HG03103 (cell line): ENCODE measurements around the gene TPSAB1.

Source experiments
- ATAC-seq: cut with Tn5 transposase; IDR thresholded peaks from one replicate; pipeline ENCODE4 v1.9.1; 2021; ENCODE audit warnings: low read depth; ENCODE audit not compliant: unreplicated experiment

Gene TPSAB1

DNA sequence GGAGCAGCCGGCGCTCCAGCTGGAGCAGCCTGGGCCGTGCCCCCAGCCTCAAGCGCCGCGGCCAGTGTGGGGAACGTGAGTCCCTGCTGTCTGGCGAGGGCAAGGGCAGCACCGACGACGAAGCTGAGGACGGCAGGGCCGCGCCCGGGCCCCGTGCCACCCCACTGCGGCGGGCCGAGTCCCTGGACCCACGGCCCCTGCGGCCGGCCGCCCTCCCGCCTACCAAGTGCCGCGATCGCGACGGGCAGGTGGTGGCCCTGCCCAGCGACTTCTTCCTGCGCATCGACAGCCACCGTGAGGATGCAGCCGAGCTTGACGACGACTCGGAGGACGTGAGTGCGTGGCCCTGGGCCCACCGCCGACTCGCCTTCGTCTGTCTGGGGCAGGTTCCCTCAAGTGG lies 31.4 kb upstream of the TPSAB1 start:
- ATAC-seq: no peak

DNA sequence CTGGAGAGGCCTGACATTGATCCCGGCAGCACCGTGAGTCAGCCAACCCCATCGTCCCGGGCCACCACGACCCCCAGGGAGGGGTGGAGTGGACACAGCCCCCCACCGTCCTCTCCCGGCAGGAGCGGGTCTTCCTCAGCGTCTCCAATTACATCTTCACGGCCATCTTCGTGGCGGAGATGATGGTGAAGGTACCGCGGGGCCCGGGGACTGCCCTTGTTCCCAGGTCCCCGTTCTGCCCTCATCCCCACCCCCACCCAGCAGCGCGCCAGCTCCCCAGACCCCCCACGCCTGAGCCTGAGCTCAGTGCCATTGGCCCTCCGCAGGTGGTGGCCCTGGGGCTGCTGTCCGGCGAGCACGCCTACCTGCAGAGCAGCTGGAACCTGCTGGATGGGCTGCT lies 30.0 kb upstream of the TPSAB1 start:
- ATAC-seq: no peak

DNA sequence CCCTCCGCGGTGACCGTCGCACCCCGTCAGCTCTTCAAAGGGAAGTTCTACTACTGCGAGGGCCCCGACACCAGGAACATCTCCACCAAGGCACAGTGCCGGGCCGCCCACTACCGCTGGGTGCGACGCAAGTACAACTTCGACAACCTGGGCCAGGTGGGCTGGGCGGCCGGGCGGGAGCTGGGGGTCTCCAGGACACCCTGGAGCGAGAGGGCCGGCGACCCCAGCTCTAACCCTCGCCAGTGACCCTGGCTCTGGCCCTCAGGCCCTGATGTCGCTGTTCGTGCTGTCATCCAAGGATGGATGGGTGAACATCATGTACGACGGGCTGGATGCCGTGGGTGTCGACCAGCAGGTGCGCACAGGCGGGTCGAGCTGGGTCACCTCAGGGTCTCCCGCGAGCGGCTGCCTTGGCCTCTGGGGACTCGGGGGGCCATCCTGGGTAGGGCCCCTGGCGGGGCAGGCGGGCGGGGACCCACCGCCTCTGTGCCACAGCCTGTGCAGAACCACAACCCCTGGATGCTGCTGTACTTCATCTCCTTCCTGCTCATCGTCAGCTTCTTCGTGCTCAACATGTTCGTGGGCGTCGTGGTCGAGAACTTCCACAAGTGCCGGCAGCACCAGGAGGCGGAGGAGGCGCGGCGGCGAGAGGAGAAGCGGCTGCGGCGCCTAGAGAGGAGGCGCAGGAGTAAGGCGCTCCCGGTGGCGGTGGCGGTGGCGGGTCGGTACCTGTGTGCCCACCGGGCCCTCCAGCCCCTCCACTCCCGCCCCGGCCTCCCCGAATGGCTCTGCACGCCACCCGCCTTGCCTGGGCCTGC lies 28.8 kb upstream of the TPSAB1 start:
- no peak for ATAC-seq

DNA sequence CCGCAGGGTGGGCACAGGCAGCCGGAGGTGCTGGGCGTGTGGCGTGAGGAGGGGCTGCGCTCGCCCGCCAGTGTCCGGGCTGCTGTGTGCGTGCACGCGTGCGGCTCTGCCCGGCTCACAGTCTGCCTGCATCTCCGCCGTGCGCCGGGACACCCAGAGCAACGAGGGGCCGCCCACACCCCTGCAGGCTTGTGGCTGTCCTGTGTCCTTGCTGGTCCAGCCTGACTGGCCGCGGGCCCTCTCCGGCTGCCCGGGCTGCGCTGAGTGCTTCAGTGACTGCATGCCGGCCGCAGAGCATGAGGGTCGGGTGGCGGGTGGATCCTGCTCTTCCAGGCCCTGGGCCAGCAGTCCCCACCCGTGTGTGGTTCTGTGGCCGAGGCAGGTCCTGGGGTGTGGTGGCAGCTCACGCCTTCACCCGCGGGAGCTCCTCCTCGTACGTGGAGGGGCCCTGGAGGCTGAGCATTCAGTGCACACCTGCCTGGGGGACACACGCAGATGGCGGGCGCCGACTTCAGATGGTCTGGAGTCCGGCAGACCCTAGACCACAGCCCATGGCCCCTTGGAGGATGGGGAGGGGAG lies 27.8 kb upstream of the TPSAB1 start:
- ATAC-seq: no peak

DNA sequence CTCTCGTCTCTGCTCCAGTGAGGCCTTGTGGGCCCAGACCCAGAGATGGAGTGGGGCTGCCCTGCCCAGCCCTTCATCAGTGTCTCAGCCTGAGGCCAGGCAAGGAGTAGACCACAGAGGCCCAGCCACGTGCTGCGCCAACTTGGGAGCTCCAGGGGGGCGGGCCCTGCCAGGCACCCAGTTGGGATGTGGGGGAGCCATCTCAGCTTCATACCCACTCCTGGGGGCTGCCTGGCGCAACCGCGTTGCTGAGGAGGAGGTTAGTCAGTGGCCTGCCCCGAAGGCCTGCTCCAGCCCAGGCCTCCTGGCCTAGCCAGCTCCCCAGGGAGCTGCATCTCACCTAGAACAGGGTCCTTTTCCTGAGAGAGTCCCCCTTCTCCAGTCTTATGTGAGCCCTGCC lies 27.3 kb upstream of the TPSAB1 start:
- no peak for ATAC-seq

DNA sequence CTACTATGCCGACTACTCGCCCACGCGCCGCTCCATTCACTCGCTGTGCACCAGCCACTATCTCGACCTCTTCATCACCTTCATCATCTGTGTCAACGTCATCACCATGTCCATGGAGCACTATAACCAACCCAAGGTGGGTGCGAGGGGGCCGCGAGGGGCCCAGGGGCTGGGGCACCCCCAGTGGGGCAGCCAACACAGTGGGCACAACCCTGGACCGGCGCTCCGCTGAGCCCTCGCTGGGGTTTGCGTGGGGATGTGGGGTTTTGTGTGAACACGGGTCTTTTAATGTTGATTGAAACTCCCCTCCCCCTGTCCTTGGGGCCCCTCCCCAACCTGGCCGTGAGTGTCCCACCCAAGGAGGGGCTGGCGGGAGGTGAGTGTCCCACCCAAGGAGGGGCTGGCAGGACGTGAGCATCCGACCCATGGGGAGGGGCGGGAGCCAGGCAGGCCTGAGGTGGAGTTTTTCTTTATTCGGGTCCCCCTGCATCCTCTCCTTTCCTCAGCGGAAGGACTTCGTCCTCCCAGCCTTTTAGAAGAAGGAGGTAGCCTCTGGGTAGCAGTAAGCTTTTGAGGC lies 26.6 kb upstream of the TPSAB1 start:
- no peak for ATAC-seq

DNA sequence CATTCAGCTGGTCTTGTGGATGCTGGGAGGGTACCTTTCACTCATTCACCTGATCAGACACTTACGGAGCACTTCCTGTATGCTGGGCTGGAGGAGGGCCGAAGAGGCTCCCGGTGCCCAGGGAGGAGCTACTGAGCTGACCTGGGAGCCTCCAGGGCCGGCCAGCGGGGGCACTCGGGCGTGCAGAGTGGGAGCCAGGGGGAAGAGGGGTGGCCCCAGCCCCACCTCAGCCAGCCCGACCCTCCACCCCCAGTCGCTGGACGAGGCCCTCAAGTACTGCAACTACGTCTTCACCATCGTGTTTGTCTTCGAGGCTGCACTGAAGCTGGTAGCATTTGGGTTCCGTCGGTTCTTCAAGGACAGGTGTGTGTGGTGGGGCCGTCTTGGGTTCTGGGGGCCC lies 25.8 kb upstream of the TPSAB1 start:
- no peak for ATAC-seq

DNA sequence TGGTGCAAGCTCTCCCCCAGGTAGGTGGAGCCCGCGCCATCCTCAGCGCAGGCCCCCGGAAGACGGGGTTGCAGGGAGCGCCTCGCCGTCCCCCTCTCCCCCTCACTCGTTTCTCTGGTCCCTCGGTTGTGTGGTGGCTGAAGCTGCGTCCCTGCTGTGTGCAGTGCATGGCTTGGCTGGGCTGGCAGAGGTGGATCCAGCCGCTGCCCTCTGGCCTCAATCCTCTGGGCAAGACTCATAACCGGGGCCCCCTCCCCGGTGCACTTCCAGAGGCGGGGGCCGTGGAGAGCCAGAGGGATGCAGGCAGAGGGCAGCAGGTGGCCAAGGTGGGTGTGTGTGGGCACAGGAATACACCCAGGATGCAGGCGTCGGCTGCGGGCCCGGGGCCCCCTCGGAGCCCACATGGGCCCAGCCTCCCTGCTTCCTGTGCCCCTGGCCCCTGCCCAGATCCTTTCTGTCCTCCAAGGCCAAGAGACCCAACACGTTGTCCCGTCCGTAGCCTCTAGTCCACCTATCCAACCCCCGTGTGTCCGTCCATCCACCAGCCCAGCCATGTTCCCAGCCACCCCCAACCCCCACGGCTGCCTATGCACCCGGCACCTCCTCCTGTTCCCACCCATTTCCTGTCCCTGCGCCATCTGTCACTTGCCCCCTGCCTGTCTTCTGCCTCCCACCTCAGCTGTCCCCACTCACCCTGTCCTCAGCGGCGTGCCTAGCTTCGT lies 24.8 kb upstream of the TPSAB1 start:
- no peak for ATAC-seq

DNA sequence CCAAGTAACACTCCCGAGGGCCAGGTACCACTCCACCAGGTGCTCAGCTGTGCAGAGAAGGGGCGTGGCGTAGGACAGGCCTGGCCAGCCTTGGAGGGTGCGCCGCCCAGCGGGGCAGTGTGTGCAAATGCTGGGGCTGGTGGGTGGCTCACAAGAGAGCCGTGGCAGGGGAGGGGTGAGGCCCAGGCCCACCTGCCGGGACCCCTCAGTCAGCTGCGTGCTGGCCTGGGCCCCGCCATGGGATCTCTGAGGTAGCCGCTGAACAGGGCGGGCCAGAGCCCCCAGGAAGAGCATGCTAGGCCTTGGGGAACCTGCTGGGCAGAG lies 24.2 kb upstream of the TPSAB1 start:
- no peak for ATAC-seq

DNA sequence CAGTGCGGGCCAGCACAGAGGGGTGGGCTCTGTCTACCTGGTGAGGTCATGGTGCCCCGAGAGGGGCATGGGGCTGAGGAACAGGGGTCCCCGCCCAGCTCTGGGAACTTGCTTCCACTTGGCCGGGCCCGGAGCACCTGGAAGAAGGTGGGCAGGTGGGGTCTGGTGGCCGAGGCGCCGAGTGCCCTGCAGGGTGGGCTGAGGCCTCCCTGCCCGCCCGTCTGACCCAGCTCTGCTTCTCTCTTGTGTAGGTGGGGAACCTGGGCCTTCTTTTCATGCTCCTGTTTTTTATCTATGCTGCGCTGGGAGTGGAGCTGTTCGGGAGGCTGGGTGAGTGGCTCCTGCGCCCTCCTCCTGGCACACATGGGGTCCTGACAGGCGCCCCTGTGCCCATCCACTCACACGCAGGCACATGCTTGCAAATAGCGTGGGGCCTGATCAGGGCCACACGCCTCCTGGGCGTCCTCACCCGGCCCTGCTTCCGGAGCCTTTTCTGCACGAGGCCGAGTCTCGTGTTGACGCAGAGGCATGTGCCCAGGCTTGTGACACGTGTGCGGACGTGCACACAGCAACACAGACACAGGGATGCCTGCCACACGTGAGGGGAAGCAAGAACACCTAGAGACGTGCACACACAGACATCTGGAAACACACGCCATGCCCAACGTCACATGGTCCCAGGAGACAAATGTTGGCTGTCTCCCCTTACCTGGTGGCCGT lies 23.7 kb upstream of the TPSAB1 start:
- ATAC-seq: no peak

DNA sequence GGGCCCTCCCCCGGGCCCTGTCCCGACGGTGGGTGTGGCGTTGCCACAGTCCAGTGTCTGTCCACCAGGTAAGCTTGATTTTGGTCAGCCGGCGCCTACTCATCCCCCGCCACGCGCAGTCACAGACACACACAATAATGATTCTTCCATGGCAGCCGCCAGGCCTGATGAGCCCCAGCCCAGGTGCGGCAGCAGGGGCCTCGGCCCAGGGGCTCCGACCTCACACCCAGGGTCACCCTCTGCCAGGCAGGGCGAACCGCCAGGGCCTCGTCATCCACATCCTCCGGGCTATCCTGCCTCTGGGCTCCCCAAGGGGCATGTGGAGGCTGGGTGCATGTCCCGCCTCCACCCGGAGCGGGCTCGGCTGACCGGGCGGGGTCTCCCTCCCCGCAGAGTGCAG lies 23.0 kb upstream of the TPSAB1 start:
- ATAC-seq: no peak

DNA sequence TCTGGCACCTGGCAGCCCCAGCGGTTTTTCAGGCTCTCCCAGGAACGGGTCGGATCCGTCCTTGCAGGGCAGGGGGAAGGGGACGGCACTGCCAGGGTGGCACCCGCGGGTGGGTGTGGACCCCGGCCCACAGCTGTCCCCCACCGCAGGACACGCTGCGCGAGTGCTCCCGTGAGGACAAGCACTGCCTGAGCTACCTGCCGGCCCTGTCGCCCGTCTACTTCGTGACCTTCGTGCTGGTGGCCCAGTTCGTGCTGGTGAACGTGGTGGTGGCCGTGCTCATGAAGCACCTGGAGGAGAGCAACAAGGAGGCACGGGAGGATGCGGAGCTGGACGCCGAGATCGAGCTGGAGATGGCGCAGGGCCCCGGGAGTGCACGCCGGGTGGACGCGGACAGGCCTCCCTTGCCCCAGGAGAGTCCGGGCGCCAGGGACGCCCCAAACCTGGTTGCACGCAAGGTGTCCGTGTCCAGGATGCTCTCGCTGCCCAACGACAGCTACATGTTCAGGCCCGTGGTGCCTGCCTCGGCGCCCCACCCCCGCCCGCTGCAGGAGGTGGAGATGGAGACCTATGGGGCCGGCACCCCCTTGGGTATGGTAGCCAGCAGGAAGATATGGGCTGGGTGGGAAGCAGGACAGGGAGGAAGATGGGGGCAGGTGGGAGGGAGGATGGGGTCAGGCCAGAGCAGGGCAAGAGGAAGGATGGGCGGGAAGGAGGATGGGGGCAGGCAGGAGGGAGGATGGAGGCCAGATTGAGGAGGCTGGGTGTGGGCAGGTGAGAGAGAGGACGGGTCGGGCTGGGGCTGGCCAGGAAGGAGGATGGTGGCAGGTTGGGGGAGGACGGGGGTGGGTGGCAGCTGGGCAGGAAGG lies 22.2 kb upstream of the TPSAB1 start:
- no peak for ATAC-seq

DNA sequence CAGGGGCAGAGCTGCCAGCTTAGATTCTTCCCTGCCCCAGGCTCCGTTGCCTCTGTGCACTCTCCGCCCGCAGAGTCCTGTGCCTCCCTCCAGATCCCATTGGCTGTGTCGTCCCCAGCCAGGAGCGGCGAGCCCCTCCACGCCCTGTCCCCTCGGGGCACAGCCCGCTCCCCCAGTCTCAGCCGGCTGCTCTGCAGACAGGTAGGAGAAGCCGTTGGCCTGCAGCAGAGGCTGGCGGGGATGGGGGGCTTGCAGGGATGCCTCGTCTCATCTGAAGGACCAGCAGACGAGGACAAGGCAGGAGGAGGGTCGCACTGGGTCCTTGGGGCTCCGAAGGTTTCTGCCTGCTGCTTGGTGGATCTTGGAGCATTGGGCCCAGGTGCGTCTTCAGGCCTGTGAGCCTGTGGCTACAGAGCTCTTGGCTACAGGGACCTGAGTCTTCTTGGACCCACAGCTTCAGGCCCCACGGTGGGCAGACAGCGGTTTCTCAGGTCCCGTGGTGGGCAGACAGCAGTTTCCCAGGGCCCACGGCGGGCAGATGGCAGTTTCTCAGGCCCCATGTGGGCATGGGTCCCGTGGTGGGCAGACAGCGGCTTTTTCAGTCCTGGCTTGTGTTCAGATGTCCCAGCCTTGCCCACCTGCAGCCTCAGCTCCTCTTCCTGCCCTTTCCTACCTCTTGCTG lies 21.4 kb upstream of the TPSAB1 start:
- ATAC-seq: no peak

DNA sequence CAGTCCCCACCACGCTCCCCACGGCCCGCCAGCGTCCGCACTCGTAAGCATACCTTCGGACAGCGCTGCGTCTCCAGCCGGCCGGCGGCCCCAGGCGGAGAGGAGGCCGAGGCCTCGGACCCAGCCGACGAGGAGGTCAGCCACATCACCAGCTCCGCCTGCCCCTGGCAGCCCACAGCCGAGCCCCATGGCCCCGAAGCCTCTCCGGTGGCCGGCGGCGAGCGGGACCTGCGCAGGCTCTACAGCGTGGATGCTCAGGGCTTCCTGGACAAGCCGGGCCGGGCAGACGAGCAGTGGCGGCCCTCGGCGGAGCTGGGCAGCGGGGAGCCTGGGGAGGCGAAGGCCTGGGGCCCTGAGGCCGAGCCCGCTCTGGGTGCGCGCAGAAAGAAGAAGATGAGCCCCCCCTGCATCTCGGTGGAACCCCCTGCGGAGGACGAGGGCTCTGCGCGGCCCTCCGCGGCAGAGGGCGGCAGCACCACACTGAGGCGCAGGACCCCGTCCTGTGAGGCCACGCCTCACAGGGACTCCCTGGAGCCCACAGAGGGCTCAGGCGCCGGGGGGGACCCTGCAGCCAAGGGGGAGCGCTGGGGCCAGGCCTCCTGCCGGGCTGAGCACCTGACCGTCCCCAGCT lies 20.3 kb upstream of the TPSAB1 start:
- ATAC-seq: no peak

DNA sequence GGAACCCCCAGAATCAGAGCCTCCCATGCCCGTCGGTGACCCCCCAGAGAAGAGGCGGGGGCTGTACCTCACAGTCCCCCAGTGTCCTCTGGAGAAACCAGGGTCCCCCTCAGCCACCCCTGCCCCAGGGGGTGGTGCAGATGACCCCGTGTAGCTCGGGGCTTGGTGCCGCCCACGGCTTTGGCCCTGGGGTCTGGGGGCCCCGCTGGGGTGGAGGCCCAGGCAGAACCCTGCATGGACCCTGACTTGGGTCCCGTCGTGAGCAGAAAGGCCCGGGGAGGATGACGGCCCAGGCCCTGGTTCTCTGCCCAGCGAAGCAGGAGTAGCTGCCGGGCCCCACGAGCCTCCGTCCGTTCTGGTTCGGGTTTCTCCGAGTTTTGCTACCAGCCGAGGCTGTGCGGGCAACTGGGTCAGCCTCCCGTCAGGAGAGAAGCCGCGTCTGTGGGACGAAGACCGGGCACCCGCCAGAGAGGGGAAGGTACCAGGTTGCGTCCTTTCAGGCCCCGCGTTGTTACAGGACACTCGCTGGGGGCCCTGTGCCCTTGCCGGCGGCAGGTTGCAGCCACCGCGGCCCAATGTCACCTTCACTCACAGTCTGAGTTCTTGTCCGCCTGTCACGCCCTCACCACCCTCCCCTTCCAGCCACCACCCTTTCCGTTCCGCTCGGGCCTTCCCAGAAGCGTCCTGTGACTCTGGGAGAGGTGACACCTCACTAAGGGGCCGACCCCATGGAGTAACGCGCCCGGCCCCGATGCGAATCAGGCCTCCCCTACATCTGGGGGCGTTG lies 19.5 kb upstream of the TPSAB1 start:
- no peak for ATAC-seq

DNA sequence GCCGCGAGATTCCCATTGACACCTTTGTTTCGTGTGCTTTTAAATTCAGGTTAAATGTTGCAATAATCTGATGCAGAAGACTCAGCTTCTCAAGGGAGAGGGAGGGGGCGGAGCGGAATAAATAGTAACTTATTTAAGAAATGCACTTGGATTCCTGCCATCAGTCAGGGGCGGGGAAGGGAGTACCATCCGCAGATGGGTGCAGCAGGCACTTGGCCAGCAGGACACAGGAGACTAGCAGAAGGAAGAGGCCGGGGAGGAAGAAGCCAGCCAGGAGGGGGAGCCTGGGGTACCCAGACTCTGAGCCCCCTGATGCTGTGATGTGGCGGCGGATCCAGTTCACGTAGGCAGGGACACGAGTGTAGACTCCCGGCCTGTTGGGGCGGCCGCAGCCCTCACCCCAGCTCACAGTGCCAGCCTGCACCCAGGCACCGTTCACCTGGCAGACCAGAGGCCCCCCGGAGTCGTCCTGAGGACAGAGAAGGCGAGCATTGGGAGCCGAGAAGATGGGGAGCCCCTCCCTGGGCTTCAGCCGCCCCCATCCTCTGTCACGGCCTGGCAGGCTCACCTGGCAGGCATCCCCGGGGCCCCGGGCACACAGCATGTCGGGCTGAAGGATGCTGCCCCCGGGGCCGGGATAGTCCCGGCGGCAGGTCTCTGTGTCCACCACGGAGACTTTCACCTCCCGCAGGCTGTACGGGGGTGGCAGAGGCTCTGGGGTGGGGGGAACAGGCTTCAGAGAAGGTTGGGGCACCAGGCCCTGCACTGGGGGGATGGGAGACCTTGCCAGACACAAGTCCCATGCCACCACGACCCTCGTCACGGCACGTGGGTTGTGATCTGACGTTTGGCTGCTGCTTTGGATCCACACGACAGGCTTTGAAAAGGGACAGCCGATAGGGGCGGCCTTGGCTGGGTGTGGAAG lies 18.6 kb upstream of the TPSAB1 start:
- ATAC-seq: no peak
